ENCODE data around the gene KCNJ14.
A peak's percentile ranks its signal among the peaks of the same experiment; 100 is the strongest.

The KCNJ14 gene

GRCh38 chr19:48455171-48455907 is at the start of gene KCNJ14:
TSS of gene KCNJ14 (plus strand) at chr19:48455574. CDS start at chr19:48461725, 6,151 bp downstream.
- in situ Hi-C loops (cut with HindIII; ENCODE audit: low pct_unique_long_range_greater_than_20kb, low sequenced_read_pairs) = no loop called here
- no peak for TF ChIP-seq JUND (IDR thresholded peaks at IDR 0.05; ENCODE audit: low read depth)
- no peak for DNase-seq (ENCODE audit: low read depth in 1 of 2, low spot score in 1 of 2)

DNA sequence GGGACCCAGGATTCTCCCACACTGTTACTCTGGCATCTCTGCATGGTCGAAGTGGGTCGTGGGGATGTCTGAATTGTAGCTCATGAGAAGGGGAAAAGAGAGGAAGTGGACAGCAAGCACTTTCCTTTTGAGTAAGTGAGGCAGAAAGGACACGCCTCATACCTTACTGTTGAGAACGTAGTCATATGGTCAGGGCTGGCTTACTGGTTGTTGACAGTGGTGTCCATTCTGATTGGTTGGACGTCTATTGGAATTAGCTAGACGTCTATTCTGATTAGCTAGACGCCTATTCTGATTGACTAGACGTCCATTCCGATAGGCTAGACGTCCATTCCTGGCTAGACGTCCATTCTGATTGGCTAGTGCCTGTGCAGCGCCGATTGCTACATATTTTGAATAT is 49.5 kb upstream of the KCNJ14 start:
- no peak for TF ChIP-seq JUND (IDR thresholded peaks at IDR 0.05; ENCODE audit: low read depth)
- in situ Hi-C loops (cut with HindIII; ENCODE audit: low pct_unique_long_range_greater_than_20kb, low sequenced_read_pairs) = no loop called here
- no peak for DNase-seq (ENCODE audit: low read depth in 1 of 2, low spot score in 1 of 2)

DNA sequence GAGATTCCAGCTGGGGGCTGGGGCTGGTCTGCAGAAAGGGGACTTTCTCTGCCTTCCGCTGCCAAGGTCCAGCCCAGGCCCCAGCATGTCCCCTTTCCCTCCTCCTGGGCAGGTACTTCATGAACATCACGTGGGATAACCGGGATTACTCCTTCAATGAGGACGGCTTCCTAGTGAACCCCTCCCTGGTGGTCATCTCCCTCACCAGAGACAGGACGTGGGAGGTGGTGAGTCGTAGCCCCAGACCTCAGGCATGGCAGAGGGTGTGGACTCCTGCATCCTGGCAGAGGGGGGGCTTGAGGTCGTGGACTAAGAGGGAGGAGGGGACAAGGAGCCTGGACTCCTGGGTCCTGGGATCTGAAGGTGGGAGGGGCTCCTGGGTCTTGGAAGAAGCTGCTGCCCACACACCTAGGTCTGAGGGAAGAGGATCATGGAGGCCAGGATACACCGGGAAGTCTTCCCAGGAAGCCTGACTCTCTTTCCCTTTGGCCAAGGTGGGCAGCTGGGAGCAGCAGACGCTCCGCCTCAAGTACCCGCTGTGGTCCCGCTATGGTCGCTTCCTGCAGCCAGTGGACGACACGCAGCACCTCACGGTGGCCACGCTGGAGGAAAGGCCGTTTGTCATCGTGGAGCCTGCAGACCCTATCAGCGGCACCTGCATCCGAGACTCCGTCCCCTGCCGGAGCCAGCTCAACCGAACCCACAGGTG is 41.3 kb upstream of the KCNJ14 start:
- in situ Hi-C loops (cut with HindIII; ENCODE audit: low pct_unique_long_range_greater_than_20kb, low sequenced_read_pairs) = no loop called here
- no peak for DNase-seq (ENCODE audit: low read depth in 1 of 2, low spot score in 1 of 2)
- no peak for TF ChIP-seq JUND (IDR thresholded peaks at IDR 0.05; ENCODE audit: low read depth)

DNA sequence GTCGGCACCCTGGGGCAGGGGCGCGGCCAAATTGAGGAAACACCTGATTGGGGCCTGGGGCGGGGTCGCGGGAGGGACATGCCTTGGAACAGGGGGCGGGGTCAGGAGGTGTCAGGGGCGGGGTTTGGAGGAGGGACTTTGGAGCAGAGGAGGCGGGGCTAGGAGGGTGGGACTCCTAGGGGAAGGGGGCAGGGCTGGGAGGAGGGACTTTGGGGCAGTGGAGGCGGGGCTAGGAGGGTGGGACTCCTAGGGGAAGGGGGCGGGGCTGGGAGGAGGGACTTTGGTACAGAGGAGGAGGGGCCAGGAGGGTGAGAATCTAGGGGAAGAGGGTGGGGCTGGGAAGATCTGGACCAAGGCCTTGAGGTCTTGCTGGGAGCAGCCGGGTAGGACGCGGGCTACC is 40.0 kb upstream of the KCNJ14 start:
- no peak for TF ChIP-seq JUND (IDR thresholded peaks at IDR 0.05; ENCODE audit: low read depth)
- in situ Hi-C loops (cut with HindIII; ENCODE audit: low pct_unique_long_range_greater_than_20kb, low sequenced_read_pairs) = no loop called here
- peak in 1 of 2 experiments; percentile 91 for DNase-seq (ENCODE audit: low read depth in 1 of 2, low spot score in 1 of 2)

DNA sequence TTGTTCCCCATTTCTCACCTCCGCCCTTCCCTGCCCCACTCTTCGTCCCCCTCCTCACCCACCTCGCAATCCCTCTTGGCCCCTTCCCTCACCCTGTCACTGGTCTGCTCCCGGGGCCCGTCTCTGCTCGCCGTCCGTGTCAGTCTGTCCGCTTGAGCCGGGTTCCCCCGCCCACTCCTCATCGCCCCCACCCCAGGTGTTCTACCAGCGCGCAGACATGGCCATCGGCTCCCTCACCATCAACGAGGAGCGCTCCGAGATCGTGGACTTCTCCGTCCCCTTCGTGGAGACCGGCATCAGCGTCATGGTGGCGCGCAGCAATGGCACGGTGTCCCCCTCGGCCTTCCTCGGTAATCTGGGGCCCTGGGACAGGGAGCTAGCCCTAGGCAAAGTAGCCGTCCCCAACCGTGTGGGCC is 39.6 kb upstream of the KCNJ14 start:
- in situ Hi-C loops (cut with HindIII; ENCODE audit: low pct_unique_long_range_greater_than_20kb, low sequenced_read_pairs) = no loop called here

DNA sequence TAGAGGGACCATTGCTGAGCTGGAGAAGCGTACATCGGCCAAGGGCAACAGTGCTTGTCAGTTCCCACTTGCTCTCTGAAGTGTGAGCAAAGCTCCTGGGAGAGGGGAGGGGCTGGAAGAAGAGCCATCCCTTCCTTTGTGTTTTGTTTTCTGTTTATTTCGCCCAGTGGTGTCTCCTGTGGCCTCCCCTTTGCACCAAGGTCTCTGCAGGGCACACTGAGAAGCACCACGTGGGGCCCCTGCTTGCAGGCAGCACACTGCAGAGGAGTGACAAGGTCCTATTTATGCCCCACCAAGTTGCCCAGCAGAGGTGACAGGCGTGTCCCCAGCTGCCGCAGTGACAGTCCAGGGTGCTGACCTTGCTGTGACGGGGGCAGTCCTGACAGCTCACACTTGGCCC is 38.0 kb upstream of the KCNJ14 start:
- no peak for TF ChIP-seq JUND (IDR thresholded peaks at IDR 0.05; ENCODE audit: low read depth)
- in situ Hi-C loops (cut with HindIII; ENCODE audit: low pct_unique_long_range_greater_than_20kb, low sequenced_read_pairs) = no loop called here
- DNase-seq (ENCODE audit: low read depth in 1 of 2, low spot score in 1 of 2) = no peak

More for the DNA sequence above, 39.6 kb upstream of the KCNJ14 start:
- no peak for DNase-seq (ENCODE audit: low read depth in 1 of 2, low spot score in 1 of 2)
- TF ChIP-seq JUND (IDR thresholded peaks at IDR 0.05; ENCODE audit: low read depth) = no peak

GRCh38 chr19:48418317-48419064 is 36.9 kb upstream of the KCNJ14 start:
- TF ChIP-seq JUND (IDR thresholded peaks at IDR 0.05; ENCODE audit: low read depth) = no peak
- in situ Hi-C loops (cut with HindIII; ENCODE audit: low pct_unique_long_range_greater_than_20kb, low sequenced_read_pairs) = no loop called here
- DNase-seq (ENCODE audit: low read depth in 1 of 2, low spot score in 1 of 2) = no peak

GRCh38 chr19:48419158-48419920 is 36.0 kb upstream of the KCNJ14 start:
- TF ChIP-seq JUND (IDR thresholded peaks at IDR 0.05; ENCODE audit: low read depth) = no peak
- peak in 1 of 2 experiments; percentile 60 for DNase-seq (ENCODE audit: low read depth in 1 of 2, low spot score in 1 of 2)
- in situ Hi-C loops (cut with HindIII; ENCODE audit: low pct_unique_long_range_greater_than_20kb, low sequenced_read_pairs) = no loop called here

DNA sequence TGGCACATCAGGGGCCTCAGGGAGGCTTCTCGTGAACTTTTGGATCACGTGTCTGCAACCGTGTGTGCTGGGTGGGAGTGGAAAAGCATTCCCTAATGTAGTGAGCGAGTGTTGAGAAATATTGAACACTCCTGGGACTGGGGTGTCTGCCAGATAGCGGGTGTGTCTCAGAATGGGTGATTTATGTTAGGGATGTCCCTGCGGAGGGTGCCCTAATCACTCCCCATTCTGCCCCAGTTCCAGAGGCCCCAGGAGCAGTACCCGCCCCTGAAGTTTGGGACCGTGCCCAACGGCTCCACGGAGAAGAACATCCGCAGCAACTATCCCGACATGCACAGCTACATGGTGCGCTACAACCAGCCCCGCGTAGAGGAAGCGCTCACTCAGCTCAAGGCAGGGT is 33.8 kb upstream of the KCNJ14 start:
- TF ChIP-seq JUND (IDR thresholded peaks at IDR 0.05; ENCODE audit: low read depth) = no peak
- in situ Hi-C loops (cut with HindIII; ENCODE audit: low pct_unique_long_range_greater_than_20kb, low sequenced_read_pairs) = no loop called here
- no peak for DNase-seq (ENCODE audit: low read depth in 1 of 2, low spot score in 1 of 2)

DNA sequence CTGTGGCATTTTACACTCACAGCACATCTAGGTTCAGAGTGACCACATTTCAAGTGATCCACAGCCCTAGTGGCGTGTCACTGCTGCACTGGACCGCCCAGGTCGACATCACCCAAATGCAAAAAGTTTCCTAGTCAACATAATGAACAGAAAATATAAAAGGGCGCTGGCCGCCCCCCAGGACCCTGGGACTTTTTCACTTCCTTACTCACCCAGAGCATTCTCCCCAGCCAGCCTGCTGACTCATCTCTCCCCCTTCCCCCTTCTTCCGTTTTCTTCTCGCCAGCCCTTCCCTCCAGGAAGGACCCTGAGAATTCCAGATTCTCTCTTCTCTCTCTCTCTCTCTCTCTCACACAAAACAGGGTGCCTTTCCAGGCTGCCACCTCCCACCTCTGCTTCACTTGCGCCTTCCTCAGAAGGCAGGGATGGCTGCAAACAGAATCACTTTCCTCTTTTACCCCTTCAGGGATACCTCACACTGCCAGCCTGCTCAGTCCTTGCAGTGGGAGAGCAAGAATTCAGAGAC is 30.6 kb upstream of the KCNJ14 start:
- DNase-seq (ENCODE audit: low read depth in 1 of 2, low spot score in 1 of 2) = no peak
- in situ Hi-C loops (cut with HindIII; ENCODE audit: low pct_unique_long_range_greater_than_20kb, low sequenced_read_pairs) = no loop called here
- no peak for TF ChIP-seq JUND (IDR thresholded peaks at IDR 0.05; ENCODE audit: low read depth)

GRCh38 chr19:48428670-48429069 is 26.7 kb upstream of the KCNJ14 start:
- TF ChIP-seq JUND (IDR thresholded peaks at IDR 0.05; ENCODE audit: low read depth) = no peak
- in situ Hi-C loops (cut with HindIII; ENCODE audit: low pct_unique_long_range_greater_than_20kb, low sequenced_read_pairs) = no loop called here
- no peak for DNase-seq (ENCODE audit: low read depth in 1 of 2, low spot score in 1 of 2)

DNA sequence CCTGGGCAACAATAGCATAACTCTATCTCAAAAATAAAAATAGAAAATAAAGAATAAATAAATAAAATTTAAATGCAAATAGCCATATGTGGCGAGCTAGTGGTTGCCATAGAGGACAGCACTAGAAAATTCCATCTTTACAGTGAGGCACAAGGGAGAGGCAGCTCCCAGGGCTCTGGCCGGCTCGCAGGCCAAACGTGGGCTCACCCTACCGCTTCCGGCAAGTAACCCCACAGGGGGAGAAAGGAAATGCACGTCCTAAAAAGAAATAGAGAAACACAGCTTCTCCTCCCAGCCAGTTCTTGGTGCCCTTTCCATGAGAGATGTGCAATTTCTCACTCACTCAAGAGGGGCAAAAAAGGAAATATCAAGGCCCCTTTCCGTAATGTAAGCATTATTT is 22.0 kb upstream of the KCNJ14 start:
- no peak for DNase-seq (ENCODE audit: low read depth in 1 of 2, low spot score in 1 of 2)
- TF ChIP-seq JUND (IDR thresholded peaks at IDR 0.05; ENCODE audit: low read depth) = no peak
- in situ Hi-C loops (cut with HindIII; ENCODE audit: low pct_unique_long_range_greater_than_20kb, low sequenced_read_pairs) = no loop called here

Measured in T47D (cell line).